ENCODE measurements around the gene PEX5L.

PEX5L gene

DNA sequence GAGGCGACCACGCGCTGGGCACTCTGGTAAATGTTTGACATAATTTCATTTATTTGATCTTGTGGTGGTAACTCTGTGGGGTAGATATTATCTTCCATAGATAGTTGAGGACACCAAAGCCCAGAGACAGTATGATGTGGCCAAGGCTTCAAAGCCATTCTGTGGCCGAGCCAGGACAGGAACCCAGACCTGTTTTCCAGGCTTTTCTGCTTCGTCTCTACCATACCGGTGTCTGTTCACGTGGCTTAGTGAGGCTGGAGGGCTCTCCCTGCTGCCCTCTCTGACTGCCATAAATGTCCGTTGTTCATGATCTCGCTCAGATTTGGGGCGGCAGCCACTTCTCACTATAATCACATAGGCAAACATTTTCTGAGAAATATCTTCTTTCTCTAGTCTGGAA is 134.7 kb downstream of the PEX5L start:
- H3K4me3 ChIP-seq (ENCODE audit: control insufficient read depth, low read depth, low read length) = no peak overlapping the region
- TF ChIP-seq, protein P1, sequence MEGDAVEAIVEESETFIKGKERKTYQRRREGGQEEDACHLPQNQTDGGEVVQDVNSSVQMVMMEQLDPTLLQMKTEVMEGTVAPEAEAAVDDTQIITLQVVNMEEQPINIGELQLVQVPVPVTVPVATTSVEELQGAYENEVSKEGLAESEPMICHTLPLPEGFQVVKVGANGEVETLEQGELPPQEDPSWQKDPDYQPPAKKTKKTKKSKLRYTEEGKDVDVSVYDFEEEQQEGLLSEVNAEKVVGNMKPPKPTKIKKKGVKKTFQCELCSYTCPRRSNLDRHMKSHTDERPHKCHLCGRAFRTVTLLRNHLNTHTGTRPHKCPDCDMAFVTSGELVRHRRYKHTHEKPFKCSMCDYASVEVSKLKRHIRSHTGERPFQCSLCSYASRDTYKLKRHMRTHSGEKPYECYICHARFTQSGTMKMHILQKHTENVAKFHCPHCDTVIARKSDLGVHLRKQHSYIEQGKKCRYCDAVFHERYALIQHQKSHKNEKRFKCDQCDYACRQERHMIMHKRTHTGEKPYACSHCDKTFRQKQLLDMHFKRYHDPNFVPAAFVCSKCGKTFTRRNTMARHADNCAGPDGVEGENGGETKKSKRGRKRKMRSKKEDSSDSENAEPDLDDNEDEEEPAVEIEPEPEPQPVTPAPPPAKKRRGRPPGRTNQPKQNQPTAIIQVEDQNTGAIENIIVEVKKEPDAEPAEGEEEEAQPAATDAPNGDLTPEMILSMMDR (conservative IDR thresholded peaks at IDR 0.05; ENCODE audit: control insufficient read depth, insufficient read depth, low read depth, low read length) = no peak
- no peak for DNase-seq (ENCODE audit: low read depth)

DNA sequence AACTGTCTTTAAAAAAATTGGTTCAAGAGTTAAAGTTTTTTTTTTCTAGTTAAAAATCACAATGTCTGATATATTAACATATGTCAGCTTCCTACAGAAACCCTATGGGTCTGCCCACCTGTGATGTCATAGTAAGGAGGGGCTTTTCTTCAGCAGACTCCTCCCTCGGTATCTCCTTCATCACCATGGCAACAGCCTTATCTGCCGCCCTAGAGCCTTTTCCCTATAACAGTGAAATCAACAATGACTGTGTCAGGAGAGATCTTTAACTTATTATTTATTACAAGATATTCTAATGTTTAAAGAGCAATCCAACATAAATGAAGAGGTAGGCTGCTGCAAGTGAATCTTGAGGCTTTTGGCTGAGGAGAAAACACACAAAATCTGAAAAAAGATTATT is 138.7 kb downstream of the PEX5L start:
- DNase-seq (ENCODE audit: low read depth) = peak; percentile 56
- TF ChIP-seq, protein P1 (conservative IDR thresholded peaks at IDR 0.05; ENCODE audit: control insufficient read depth, insufficient read depth, low read depth, low read length) = no peak
- H3K4me3 ChIP-seq (ENCODE audit: control insufficient read depth, low read depth, low read length) = no peak overlapping the region

- DNase-seq (ENCODE audit: low read depth) = no peak
- TF ChIP-seq, protein P1 (conservative IDR thresholded peaks at IDR 0.05; ENCODE audit: control insufficient read depth, insufficient read depth, low read depth, low read length) = no peak
- H3K4me3 ChIP-seq (ENCODE audit: control insufficient read depth, low read depth, low read length) = no peak overlapping the region
Measured at GRCh38 chr3:179897231-179897630, 139.5 kb downstream of the PEX5L start.

GRCh38 chr3:179896507-179896906 is 140.2 kb downstream of the PEX5L start:
- TF ChIP-seq, protein P1 (conservative IDR thresholded peaks at IDR 0.05; ENCODE audit: control insufficient read depth, insufficient read depth, low read depth, low read length) = no peak
- no peak overlapping the region for H3K4me3 ChIP-seq (ENCODE audit: control insufficient read depth, low read depth, low read length)
- DNase-seq (ENCODE audit: low read depth) = no peak

GRCh38 chr3:179895330-179895729 is 141.4 kb downstream of the PEX5L start:
- DNase-seq (ENCODE audit: low read depth) = no peak
- TF ChIP-seq, protein P1 (conservative IDR thresholded peaks at IDR 0.05; ENCODE audit: control insufficient read depth, insufficient read depth, low read depth, low read length) = no peak
- H3K4me3 ChIP-seq (ENCODE audit: control insufficient read depth, low read depth, low read length) = no peak overlapping the region

DNA sequence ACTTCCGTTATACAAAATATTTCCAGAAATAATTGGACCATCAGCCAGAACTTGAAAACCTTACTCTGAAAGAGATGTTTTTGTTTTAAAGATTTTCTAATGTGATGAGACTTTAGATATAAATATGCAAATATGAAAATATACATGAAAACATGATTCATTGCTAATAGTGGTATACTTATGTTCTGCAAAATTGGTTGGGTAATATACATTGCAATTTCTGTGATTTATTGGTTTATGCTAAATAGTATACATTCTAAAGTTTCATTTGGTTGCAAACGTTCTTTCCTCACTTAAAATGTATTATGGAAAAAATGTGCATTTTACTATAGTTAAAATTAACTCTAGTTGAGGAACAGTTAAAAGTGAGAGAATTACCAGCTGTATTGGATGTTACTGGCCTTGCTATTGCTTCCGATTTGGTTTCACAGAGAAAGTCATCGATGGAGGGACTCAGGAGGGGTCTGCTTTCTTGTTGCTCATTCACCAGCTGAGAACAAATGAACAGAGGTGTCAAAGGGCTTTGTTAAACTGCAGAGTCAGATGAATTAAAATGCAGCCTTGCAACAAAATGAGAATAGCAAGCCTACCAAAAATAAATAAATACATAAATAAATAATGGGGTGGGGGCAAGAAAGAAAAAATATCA is 149.3 kb downstream of the PEX5L start:
- no peak overlapping the region for H3K4me3 ChIP-seq (ENCODE audit: control insufficient read depth, low read depth, low read length)
- TF ChIP-seq, protein P1 (conservative IDR thresholded peaks at IDR 0.05; ENCODE audit: control insufficient read depth, insufficient read depth, low read depth, low read length) = no peak
- no peak for DNase-seq (ENCODE audit: low read depth)

GRCh38 chr3:179885950-179886349 is 150.8 kb downstream of the PEX5L start:
- DNase-seq (ENCODE audit: low read depth) = no peak
- no peak overlapping the region for H3K4me3 ChIP-seq (ENCODE audit: control insufficient read depth, low read depth, low read length)
- TF ChIP-seq, protein P1 (conservative IDR thresholded peaks at IDR 0.05; ENCODE audit: control insufficient read depth, insufficient read depth, low read depth, low read length) = no peak
